SH-SY5Y (cell line): Measurements from ENCODE around the gene BPIFB3.

Experiments used
- GATA2 ChIP-seq: IDR thresholded peaks from 2 replicates; pipeline ENCODE4 v1.6.1; 2011; ENCODE audit warnings: mild to moderate bottlenecking, low read depth, low read length
- GATA3 ChIP-seq: IDR thresholded peaks from 2 replicates; pipeline ENCODE4 v1.6.1; 2011; ENCODE audit warnings: low read depth, mild to moderate bottlenecking, low read length, moderate library complexity

DNA sequence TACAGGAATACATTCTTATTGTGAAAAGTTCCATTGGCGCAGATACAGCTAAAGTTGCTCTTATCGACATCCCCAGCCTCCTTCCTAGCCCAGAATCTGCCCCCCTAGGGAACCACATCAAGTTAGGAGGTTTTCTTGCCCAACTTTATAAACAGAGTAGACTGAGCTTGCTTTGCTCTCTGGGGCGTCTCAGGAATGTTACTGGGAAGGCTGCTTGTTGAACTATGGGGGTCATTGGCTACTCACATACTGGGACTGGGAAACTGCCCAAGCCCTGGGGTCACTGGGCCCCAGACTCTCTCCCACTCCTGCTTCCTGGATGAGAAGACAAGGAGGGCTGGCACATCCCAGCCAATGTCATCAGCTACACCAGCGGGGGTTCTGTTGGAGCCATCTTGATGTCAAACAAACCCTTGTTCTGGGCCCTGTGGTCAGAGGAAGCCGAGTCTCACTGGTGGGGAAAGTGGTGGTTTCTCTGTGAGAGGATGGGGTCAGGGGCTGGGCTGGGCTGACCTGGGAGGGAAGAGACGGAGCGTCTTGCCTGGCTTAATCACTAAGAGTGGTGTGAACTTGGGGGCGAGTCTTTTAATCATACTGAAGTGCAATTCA is 51.7 kb downstream of the BPIFB3 start:
- no peak for TF ChIP-seq GATA2
- TF ChIP-seq GATA3 = no peak
